ENCODE results near the gene DKK3.

Gene DKK3

DNA sequence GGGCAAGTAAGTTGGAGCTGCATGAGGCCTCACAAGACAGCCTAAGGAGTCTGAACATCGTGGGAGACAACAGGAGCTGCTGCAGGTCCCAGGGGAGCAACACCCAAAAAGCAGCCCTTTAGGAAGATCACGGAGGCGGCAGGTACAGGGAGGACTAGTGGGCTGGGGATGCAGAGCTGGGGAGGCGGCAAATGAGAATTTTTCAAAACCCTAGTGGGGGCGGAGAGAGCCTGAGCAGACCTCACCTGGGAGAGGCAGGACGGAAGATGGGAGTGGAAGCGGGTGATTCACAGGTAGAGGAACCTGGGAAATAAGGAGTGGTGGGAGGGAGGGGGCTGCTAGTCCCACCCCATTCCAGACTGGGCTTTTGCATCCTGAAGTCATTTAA lies 42.1 kb downstream of the DKK3 start:
- DNase-seq = no peak

DNA sequence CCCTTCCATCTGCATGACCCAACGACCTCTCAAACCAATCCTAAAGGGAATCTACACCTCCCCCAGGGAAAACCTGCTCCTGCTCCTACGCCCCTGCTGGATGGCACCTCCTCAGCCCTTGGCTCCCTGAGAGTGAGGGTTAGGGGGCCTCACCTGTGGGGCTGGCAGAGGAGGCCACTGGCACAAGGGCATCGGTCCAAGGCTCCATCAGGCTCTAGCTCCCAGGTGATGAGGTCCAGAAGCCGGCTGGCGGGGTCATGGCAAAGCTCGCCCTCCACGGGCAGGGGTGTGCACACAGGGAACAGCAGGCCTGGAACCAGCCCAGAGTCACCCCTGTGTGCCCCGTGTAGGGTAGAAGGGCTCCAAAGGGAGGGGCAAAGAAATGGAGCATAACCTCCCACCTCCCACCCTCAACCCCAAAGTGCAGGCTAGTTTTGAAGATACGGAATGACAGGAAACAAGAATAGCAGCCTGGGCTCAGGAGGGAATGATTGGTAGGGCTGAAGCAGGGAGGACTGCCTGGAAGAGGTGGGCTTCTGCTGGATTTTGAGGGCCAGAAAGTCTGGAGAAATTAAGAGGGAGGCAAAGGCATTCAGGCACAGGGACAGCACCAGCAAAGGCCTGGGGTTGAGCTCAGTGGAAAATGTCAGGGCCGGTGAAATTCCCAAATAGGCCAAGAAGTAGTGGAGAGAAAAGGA lies 42.6 kb downstream of the DKK3 start:
- DNase-seq = no peak

DNA sequence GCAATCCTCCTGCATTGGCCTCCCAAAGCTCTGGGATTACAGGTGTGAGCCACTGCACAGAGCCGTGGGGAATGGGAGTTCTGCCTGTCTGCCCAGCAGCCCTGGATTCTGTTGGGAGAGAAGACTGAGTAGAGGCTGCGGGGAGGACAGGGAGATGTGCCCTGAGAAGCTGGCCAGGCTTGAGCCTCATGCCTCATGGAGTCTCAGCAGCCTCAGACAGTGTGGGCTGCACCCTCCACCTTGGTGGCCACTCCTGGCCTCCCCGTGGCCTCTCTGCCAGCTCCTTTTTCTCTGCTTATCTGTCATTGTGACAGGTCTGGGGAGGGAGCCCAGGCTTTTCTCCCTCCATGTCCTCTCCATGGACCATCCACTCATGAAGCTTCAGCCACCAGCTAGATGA lies 43.2 kb downstream of the DKK3 start:
- no peak for DNase-seq

DNA sequence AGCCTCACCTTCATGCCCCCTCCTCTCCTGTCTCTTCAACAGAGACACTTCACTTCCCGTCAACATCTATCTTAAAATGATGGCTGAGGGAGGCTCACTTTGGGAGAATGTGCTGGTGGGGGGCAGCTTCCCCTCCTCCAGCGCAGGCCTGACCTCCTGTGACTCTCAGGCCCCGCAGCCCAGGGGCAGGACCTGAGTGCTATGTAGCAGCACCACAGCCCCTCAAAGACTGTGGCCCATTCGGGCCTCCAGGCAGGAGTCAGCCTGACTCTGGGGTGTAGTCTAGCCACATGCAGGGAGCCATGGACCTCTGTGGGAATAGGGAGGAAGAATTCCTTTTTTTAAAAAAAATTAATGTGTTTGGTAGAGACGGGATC lies 43.7 kb downstream of the DKK3 start:
- DNase-seq = no peak

DNA sequence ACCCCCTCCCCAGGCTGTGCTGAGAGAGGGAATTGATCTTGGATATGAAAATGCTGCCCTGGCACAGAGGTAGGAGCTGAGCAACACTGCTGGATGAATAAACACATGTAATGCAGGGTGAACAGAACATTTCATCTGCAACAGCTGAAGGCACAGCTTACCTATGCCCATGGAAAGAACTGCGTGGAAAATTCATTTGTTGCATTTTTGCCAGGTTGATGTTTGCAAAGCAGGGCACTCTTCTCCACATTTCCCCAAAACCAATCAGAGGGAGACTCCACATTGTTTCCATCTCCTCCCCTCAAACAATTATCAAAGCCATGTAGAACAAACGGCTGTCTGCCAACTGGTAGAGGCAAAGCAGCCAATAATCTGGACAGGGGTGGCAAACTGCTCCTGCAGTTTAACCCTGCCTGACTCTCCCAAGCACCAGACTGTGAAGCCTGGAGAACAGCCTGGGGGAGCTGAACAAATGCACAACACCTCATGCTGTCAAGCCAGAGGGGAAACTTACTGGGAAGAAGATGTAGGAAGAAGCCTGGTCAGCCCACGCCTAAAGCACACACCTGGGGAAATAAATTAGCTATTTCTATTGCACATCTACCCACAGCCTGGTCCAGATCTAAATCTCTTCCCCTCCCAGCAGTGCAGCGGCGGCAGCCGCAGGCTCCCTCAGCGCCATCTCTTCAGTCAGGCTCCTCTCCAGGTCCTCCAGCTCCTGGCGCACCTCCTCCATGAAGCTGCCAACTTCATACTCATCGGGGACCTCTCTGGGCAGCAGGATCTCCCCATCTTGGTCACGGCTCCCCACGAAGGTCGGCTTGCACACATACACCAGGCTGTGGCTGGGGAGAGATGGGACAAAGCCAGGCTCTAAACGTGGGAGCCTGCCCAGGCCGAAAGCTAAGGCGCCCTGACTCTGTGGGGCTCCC lies 44.3 kb downstream of the DKK3 start:
- DNase-seq = no peak

DNA sequence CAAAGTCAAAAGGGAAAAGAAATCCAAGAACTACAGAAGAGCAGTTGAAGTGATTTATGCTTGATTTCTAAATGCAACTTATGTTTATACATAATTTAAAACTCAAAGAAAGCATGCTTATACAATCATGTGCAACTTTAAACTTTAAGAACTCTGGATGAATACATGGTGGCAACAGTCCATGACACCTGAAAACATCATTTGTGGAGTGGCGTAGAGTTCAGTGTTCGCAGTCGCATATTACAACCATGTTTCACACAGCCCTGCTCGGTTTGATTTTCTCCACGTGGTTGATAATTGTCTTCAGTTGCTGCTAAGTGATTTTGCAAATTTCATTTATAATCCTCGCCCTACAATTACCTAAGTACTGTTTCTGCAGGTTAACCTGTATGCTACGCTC lies 45.4 kb downstream of the DKK3 start:
- no peak for DNase-seq

DNA sequence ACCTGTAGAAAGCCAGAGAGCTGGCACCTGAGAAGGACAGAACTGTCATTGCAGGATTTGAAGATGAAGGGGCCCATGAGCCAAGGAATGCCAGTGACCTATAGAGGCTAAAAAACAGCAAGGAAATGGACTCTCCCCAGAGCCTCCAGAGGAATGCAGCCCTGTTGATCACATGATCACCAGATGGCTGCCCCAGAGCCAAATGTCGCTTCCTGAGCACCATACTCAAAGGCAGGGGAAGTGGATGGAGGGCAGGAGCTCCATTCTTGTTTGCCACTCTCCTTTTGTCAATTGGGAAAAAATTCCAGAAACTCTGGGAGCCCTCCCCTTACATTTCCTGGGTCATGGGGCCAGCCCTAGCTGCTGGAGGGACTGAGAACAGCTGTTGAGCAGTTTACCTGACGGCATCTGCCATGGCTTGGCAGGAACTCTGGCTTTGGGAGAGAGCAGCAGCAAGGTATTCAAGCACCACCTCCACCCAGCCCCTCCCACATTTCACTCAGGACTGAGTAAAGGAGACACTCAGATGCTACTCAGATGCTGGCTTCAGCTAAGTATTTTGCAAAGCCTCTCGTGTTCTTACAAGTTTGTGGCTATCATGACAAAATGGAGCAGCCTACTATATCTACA lies 46.9 kb downstream of the DKK3 start:
- DNase-seq = no peak

DNA sequence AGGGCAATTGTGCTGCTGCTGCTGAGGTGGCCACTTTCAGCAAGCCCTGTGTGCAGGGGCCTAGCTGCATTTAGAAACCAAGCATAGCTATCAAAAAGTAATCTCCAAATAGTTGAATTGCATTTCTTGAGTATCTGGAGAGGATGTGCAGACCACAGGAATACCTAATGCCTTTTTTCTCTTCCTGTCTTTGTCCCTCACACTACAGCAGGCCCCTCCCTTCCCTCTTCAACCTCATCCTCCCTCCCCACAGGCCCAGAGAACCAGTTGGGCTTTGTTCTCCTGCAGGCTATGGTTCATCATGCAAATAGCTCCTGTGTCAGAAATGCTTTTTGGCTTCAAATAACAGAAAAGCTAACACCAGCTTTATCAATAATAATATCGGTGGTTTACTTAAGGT lies 47.7 kb downstream of the DKK3 start:
- DNase-seq = peak; percentile 21

DNA sequence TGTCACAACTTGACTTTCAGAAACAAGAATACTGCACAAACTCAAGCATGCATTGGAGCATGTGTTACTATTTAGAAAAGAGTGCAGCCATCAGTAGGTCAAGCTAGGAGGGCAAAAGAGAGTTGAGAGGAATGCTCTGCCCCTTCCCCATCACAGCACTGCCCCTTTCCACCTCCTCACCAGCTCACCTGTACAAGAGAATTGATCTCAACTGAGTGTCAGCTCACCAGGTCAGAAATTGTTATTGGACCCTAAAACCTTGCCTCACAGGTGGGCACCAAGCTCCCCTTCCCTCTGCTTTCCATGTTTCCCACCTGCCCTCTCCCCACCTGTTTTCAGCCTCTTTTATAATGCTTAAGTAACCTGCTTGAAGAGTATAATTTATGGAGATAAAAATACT lies 48.8 kb downstream of the DKK3 start:
- DNase-seq = no peak

DNA sequence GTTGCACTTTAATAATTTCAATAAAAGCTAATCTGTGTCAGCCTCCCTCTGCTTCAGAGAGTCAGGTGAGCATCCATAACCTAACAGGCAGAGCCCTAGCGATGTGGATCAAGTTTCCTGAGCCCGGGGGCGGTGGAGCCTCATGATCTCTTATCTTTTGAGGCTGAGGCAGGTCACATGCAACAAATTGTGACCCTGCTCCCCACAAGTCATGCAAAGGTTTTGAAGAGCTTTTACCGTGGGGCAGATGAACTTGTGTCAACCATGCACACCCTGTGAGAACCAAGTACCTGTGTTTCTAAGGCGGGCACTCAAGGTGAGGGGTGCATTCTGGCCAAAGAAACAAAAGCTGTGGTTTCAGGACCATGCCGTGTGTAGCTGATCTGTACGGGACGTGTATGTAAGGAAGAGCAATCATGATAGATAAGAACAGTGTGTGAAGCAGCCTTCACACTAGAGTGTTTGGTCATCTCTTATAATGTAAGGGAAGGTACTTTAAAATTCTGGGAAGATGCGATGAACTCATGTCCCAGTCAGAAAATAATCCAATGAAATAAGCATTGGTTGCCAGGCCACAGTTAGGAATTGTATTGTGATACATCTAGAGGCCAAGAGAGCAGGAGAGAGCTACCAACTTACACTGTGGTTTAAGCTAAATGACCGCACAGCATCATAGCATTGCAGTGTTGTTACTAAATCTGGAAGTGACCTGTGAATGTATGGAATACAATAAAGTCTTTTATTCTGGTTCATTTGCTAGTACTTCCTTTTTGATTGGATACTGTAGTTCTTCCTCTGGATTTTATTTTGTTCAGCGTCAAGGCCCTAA lies 49.8 kb downstream of the DKK3 start:
- DNase-seq = no peak

DNA sequence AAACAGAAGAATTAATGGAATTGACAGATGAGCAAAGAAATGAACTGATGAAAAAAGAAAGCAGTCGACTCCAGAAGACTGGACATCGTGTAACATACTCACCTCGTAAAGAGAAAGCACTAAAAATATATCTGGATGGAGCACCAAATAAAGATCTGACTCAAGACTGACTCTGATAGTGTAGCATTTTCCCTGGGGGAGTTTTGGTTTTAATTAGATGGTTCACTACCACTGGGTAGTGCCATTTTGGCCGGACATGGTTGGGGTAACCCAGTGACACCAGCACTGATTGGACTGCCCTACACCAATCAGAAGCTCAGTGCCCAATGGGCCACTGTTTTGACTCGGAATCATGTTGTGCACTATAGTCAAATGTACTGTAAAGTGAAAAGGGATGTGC lies 52.4 kb downstream of the DKK3 start:
- no peak for DNase-seq

DNA sequence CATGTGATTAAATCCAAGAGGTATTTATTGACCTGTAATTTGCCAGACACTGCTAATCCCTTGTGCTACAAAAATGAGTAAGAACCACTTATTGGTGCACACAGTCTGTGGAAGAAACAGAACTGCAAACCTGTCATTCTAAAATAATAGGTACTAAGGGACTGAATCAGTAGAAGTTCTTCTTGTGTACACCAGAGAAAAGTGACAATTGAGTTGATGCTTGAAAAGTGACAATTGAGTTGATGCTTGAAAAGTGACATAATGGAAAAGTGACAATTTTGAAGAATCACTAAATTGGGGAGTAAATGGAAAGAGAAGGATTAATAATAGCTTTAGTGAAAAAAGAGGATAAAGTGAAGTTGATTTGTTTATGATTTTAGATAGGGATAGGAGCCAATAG lies 56.4 kb downstream of the DKK3 start:
- DNase-seq = no peak

DNA sequence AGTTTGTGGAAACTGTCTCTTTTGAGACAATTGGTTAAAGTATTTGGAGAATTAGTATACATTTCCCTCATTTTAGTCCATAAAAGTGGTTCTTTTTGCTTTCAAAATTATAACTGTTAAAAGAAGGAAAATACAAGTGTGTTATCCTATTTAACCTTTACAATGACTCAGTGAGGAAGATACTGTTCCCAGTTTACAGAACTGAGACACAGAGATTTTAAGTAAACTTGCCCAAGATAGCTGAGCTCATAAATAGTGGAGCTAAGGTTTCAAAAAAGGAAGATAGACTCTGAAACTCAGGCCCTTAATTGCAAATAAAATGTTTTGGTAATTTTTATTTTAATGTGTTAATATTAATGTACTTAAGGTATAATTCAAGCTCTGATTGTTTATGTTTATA lies 58.9 kb downstream of the DKK3 start:
- no peak for DNase-seq

DNA sequence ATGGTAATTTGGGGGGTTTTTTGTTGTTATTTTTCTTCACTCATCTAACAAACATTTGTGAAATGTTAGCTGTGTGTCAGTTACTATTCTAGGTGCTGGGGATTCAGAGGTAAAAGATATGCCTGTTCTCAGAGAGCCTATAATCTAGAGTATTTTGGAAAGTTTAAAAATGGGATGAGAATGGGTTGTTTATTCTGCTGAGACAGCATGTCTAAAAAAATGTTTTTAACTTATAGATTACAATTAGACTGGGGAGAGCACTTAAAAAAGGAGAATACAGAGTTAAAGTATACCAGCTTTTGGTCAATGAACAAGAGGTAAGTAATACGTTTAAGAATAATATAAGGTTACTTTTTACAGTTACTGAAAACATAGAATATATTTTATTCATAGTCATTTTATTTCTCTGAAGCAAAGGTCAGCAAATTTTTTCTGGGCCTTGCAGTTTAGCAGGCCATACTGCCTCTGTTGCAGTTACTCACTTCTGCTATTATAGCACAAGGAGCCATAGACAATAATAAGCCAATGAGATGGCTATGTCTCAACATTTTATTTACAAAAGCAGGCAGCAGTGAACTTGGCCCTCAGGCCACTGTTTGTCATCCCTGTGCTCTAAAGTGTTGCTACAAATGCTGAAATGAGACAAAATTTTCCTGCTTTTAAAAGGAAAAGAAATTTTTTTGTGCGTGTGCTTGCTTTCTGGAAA lies 60.0 kb downstream of the DKK3 start:
- DNase-seq = no peak

DNA sequence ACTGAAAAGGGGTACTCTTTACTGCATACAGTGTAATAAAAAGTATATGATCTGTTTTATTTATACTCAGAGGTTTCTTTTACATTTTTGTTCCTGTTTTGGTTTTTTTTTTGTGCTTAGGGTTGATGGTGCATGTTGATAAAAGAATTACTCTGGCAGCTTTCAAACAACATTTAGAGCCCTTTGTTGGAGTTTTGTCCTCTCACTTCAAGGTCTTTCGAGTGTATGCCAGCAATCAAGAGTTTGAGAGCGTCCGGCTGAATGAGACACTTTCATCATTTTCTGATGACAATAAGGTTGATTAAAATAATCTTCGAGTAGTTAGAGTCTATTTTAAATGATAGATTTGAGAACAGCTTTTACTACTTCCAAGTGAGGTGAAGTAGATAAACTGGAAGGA lies 60.6 kb downstream of the DKK3 start:
- DNase-seq = no peak

DNA sequence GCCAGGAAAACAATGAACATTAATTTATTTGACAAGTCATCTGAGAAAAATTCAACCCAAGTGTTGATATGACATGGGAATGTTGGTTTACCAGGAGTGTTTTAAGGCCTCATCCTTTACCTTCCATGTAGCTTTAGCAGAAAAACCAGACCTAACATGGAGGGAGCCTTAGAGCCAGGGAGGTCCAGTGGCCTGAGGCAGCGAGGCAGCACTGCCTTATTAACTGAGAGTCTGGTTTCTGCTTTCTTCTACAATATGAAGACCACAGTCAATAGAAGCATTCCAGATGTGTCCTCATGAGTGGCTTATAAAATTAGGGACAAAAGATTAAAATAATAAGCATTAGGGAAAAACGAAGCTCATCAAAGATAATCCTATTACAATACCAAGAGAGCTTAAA lies 61.5 kb downstream of the DKK3 start:
- DNase-seq = no peak

DNA sequence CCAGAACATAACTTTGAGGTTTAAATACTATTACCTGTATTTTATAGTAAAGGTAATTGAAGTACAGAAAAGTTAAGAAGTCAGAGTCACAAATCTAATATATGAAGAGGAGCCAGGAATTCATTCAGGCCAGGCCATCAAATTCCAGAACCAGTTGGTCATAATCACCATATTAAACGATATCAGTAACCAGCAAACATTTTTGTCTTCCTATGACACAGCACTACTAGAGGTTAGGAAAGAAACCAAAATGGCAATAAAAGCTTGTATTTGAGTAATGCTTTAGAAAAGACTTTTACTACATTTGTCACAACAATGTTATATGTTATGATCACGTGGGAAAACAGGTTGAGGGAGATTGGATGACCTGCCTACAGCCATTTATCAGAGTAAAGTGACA lies 62.2 kb downstream of the DKK3 start:
- no peak for DNase-seq

DNA sequence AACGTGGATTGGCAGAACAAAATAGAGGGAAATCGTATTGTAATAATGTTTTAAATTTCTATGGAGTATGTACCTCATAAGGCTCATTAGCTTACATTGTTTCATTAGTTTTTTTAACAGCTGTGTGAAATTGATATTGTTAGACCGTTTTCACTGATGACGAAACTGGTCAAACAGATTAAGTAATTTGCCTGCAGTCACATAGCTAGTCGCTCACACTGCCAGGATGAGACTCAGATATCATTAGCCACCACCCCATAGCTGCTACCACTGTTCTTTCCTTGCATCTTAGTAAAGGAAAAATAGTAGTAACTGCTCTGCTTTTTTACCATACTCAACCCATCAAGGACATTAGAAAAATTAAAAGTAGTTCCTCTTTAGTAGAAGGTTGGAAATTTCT lies 64.0 kb downstream of the DKK3 start:
- DNase-seq = no peak

DNA sequence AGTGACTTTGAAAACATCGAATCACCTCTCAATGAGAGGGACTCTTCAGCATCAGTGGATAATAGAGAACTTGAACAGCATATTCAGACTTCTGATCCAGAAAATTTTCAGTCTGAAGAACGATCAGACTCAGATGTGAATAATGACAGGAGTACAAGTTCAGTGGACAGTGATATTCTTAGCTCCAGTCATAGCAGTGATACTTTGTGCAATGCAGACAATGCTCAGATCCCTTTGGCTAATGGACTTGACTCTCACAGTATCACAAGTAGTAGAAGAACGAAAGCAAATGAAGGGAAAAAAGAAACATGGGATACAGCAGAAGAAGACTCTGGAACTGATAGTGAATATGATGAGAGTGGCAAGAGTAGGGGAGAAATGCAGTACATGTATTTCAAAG lies 65.8 kb downstream of the DKK3 start:
- DNase-seq = no peak

DNA sequence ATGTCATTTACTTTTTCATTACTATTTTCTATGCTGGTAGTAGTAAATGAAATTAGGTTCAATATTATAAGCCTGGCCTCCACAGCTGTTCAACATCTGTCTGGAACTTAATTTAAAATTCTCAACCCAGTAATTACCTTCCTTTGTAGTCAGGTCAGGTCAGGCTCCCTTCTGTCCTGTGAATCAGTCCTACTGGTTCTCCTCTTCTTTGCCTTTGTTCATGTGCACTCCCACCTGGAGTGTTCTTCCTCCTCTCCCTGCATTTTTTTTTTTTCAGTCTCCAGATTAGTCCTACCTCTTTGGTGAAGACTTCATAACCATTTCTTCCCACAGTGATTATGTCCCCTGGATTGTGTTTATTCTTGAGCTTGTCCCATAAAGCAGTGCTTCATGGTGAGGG lies 67.9 kb downstream of the DKK3 start:
- DNase-seq = no peak

DNA sequence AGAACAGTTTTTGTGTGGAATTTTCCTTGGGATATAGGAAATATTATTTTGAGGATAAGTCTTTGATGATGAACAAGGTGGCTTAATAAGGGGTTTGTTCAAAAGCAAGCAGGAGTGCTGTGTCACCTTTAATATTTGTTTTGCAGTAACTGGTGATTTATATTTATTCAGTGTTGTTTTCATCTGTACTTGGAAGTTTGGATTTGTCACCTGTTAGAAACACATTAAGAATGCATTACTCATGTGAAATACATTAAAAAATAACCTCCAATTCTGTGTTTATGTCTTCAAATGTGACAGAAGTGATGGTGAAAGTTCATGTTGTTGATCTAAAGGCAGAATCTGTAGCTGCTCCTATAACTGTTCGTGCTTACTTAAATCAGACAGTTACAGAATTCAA lies 70.5 kb downstream of the DKK3 start:
- no peak for DNase-seq

DNA sequence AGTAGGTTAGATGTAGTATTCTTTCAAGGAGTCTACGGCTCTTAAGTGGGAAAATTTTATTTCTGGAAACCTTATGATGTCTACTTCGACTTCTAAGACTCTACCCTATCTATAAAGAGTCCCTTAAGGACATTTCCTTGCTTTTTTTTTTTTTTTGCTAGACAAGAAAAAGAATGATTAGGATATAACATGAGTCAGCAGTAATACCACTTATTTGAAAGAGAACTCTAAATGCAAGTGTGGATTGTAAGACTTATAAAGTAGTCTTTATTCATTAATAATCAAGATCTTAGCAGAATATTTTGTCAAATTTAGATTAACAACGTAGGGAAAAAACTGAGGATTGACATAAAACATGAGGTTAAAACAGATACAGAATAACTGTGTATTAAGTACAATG lies 71.0 kb downstream of the DKK3 start:
- no peak for DNase-seq

DNA sequence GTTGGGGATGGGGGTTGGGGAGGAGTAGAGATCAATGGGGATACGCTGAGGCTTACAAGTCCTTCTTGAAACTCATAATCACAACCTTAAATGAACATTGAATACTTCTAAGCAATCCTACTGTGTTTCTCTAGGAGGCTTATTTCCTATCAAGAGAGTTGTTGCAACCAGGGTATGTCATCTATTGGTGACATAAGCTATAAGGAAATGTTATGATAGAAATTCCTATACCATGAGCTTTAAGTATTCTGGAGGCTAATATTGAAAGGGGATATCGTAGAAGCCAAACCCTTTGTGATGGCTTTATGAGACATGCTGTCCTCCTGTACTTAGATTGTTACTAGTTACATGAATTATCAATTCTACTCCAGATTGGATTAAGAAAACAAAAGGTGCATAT lies 72.9 kb downstream of the DKK3 start:
- DNase-seq = no peak

All from activated CD4-positive, alpha-beta T cell treated with anti-CD3 and anti-CD28 coated beads, Interleukin-10, Interleukin-2, amounts not matched to agents 100 ng/mL and 50 ng/mL, durations not matched to agents 16 hours and 8 hours (primary cell).